NCI-H226 (cell line): ENCODE measurements around the gene PPP3CA.
"Not testable (repeated sequence)": the region's sequence is repeated elsewhere in the genome, so short reads cannot be mapped to it uniquely, and the experiment has no call there.

Experiments
- DNase-seq: peaks from one replicate; pipeline ENCODE4 v3.0.0-alpha.2; 2015

The PPP3CA gene

GRCh38 chr4:101131058-101131457 lies 216.3 kb downstream of the PPP3CA start:
- not testable (repeated sequence) for DNase-seq

GRCh38 chr4:101128898-101129297 lies 218.4 kb downstream of the PPP3CA start:
- DNase-seq, result not testable (repeated sequence)

- DNase-seq, result no peak
These were observed 218.9 kb downstream of the PPP3CA start for GRCh38 chr4:101128473-101128872.

GRCh38 chr4:101127176-101127790 lies 220.0 kb downstream of the PPP3CA start:
- no peak for DNase-seq

GRCh38 chr4:101126059-101126458 lies 221.3 kb downstream of the PPP3CA start:
- no peak for DNase-seq

GRCh38 chr4:101125045-101125942 lies 222.0 kb downstream of the PPP3CA start:
- no peak for DNase-seq

GRCh38 chr4:101123231-101123630 lies 224.1 kb downstream of the PPP3CA start:
- DNase-seq, result no peak

- no peak for DNase-seq
These were observed 225.3 kb downstream of the PPP3CA start for GRCh38 chr4:101122019-101122418.

- DNase-seq, result no peak
These were observed 228.2 kb downstream of the PPP3CA start for GRCh38 chr4:101119141-101119540.

GRCh38 chr4:101118617-101119016 lies 228.7 kb downstream of the PPP3CA start:
- DNase-seq, result no peak

- DNase-seq, result no peak
These were observed 231.4 kb downstream of the PPP3CA start for GRCh38 chr4:101115887-101116286.

GRCh38 chr4:101114936-101115372 lies 232.4 kb downstream of the PPP3CA start:
- DNase-seq, result no peak

- DNase-seq, result no peak
These were observed 242.8 kb downstream of the PPP3CA start for GRCh38 chr4:101104312-101105052.

- DNase-seq, result no peak
These were observed 243.8 kb downstream of the PPP3CA start for GRCh38 chr4:101103381-101104142.

- no peak for DNase-seq
These were observed 245.1 kb downstream of the PPP3CA start for GRCh38 chr4:101102114-101102742.

- DNase-seq, result no peak
These were observed 246.3 kb downstream of the PPP3CA start for GRCh38 chr4:101101072-101101471.

GRCh38 chr4:101098666-101099400 lies 248.5 kb downstream of the PPP3CA start:
- no peak for DNase-seq

GRCh38 chr4:101092609-101093008 lies 254.7 kb downstream of the PPP3CA start:
- not testable (repeated sequence) for DNase-seq

- no peak for DNase-seq
These were observed 258.2 kb downstream of the PPP3CA start for GRCh38 chr4:101089168-101089567.

- DNase-seq, result no peak
These were observed 260.3 kb downstream of the PPP3CA start for GRCh38 chr4:101086801-101087586.

GRCh38 chr4:101083131-101083530 lies 264.2 kb downstream of the PPP3CA start:
- DNase-seq, result no peak
